Thyroid gland (tissue), 4 donors: ENCODE data around the gene DOP1B. TPM values are rescaled to one million over a fixed set of nuclear protein-coding genes. Genes with fewer than 3 reads are reported as not detected.

Experiments
- DNase-seq, 2 donors: peaks; one replicate each; pipeline ENCODE4 v3.0.0-alpha.2; 2019
- H3K27ac ChIP-seq, 3 donors: fragments of 200-600 bp; sonication (generic); 1 replicate in 2 of 3; 2 replicates in 1 of 3; pipeline ENCODE4 v1.5.1; 2016 to 2019; ENCODE audit warnings: mild to moderate bottlenecking in 1 of 3, moderate library complexity in 1 of 3
- H3K27me3 ChIP-seq: fragments of 200-600 bp; sonication (generic); one replicate; pipeline ENCODE4 v1.5.1; 2019
- H3K36me3 ChIP-seq, 2 donors: fragments of 200-600 bp; sonication (generic); one replicate each; pipeline ENCODE4 v1.5.1; 2016 to 2019
- H3K4me1 ChIP-seq, 2 donors: fragments of 200-600 bp; sonication (generic); one replicate each; pipeline ENCODE4 v1.5.1; 2017 to 2019
- H3K4me3 ChIP-seq, 3 donors: fragments of 200-600 bp; sonication (generic); replicated peaks in 1 of 3; 1 replicate in 2 of 3; 2 replicates in 1 of 3; pipeline ENCODE4 v1.5.1; 2016; ENCODE audit warnings: mild to moderate bottlenecking in 1 of 3
- H3K9me3 ChIP-seq: fragments of 200-600 bp; sonication (generic); one replicate; pipeline ENCODE4 v1.5.1; 2017
- CTCF ChIP-seq, 6 experiments: fragments of 200-600 bp in 3 of 6; fragments of 450-650 bp in 3 of 6; sonication (generic) in 3 of 6; IDR thresholded peaks; one replicate each; pipeline ENCODE4 v1.5.1; 2016 to 2019; ENCODE audit warnings: antibody characterized with exemption in 6 of 6, mild to moderate bottlenecking in 2 of 6, inconsistent platforms in 1 of 6, moderate library complexity in 1 of 6
- POLR2A ChIP-seq, 2 donors: fragments of 450-650 bp; IDR thresholded peaks; one replicate each; pipeline ENCODE4 v1.6.1; 2017; ENCODE audit warnings: antibody characterized with exemption in 2 of 2, mild to moderate bottlenecking in 2 of 2, moderate library complexity in 1 of 2
- WGBS, 2 donors: methylation state at CpG; one replicate each; pipeline ENCODE4 v1.1.5; 2017; 5-methylcytosine and 5-hydroxymethylcytosine counted together
- intact Hi-C: fragments of 100-400 bp; cut with DNase I; formaldehyde crosslinking; loops from one replicate; pipeline ENCODE4 v1.15.1; 2023
- total RNA-seq, 4 donors: library from RNA; depleted of rRNA; stranded (reverse); fragments of >200 nt; gene quantifications; one replicate each; pipeline ENCODE4 v1.2.3, GENCODE V29; 2016

The DOP1B gene
- total RNA-seq, 4 donors from 2014 or later = 15.9 to 28.1 (median 20.4) TPM

DNA sequence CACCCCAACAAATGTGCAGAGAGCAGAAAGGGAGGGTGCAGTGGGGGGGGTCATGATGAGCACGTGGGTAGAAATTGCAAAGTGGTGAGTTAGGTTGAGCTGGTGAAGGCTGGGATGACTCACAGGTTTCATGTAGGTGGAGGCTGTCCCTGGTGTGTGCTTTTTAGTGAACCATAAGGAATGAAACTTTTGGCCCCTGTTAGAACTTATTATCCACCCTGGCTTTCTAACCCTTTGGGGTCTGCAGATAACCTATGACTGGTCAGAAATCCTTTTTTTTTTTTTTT is 46.9 kb downstream of the DOP1B start:
- no peaks in the 10 kb centered on the region for H3K36me3 ChIP-seq
- intact Hi-C loops = no loop called here
- H3K9me3 ChIP-seq = no peaks in the 10 kb centered on the region
- no peaks in the 10 kb centered on the region for H3K27me3 ChIP-seq
- peak overlapping the region; percentile 64 to 83 (median 64) for H3K27ac ChIP-seq
- WGBS, 2 donors = 20 to 21% methylated on average over 1 of the region's 1 CpG
- peak; percentile 77 to 79 for DNase-seq
- H3K4me1 ChIP-seq = peaks cover 27 to 43% of the 10 kb centered on the region in 2 donors
- H3K4me3 ChIP-seq = no peak overlapping the region
- TF ChIP-seq CTCF (IDR thresholded peaks at IDR 0.05) (no peak), POLR2A (IDR thresholded peaks at IDR 0.05) (no peak)

DNA sequence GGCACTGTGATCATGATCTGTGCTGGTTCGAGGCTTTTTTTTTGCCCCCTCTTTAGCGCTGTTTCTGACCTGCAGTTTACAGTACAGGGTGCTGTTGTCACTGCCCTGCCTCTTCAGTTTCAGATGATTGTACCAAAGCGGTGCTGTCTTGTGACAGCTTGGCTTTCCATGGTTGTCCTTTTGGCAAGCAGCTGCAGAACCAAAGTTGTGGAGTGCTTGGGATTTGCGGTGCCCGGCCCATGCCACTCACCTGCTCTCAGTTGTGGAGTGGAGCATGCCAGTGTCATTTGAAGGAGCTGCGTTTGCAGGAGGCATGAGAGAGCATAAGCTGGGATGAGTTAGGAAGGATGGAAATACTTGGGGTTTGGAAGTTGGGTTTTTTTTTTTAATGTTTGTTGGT is 48.4 kb downstream of the DOP1B start:
- H3K4me3 ChIP-seq = no peak overlapping the region
- WGBS, 2 donors = 41 to 52% methylated on average over 6 of the region's 6 CpGs
- H3K9me3 ChIP-seq = no peaks in the 10 kb centered on the region
- H3K36me3 ChIP-seq = no peaks in the 10 kb centered on the region
- peak; percentile 82 to 87 for DNase-seq
- TF ChIP-seq CTCF (IDR thresholded peaks at IDR 0.05) (no peak), POLR2A (IDR thresholded peaks at IDR 0.05) (no peak)
- no peaks in the 10 kb centered on the region for H3K27me3 ChIP-seq
- H3K4me1 ChIP-seq = peaks cover 24 to 37% of the 10 kb centered on the region in 2 donors
- intact Hi-C loops = no loop called here
- peak overlapping the region in 2 of 3 donors; percentile 64 to 83 for H3K27ac ChIP-seq

- intact Hi-C loops = loop anchor here (2.0 kb wide), 1 partner anchor 59 kb away; no protein-coding TSS in a partner anchor
These were observed 49.3 kb downstream of the DOP1B start for GRCh38 chr21:36205962-36206361.

More at GRCh38 chr21:36205962-36206361, 49.3 kb downstream of the DOP1B start:
- WGBS, 2 donors = 87 to 93% methylated on average over 5 of the region's 5 CpGs
- DNase-seq = no peak
- H3K4me1 ChIP-seq = peaks cover 24 to 37% of the 10 kb centered on the region in 2 donors
- H3K36me3 ChIP-seq = no peaks in the 10 kb centered on the region
- TF ChIP-seq POLR2A (IDR thresholded peaks at IDR 0.05) (no peak), CTCF (IDR thresholded peaks at IDR 0.05) (no peak)
- H3K4me3 ChIP-seq = no peak overlapping the region
- no peaks in the 10 kb centered on the region for H3K27me3 ChIP-seq
- H3K27ac ChIP-seq = no peak overlapping the region
- H3K9me3 ChIP-seq = no peaks in the 10 kb centered on the region

Other genes with a start within 250 kb of the DOP1B start
- 10 to 100 TPM; 25.9 to 33.1 (median 29.7) TPM for gene SETD4, start 96.3 kb upstream of the DOP1B start, total RNA-seq
- 100 to 1,000 TPM; 206 to 600 (median 418) TPM for gene CBR1, start 86.8 kb upstream of the DOP1B start, total RNA-seq
- 10 to 100 TPM in 1 of 4 donors, 1 to 10 TPM in 3; 5.0 to 23.6 (median 6.5) TPM for gene CBR3, start 21.7 kb upstream of the DOP1B start, total RNA-seq
- gene MORC3, start 163.4 kb downstream of the DOP1B start, total RNA-seq = 10 to 100 TPM; 40.3 to 49.9 (median 42.8) TPM
- 1 to 10 TPM in 2 of 4 donors, under 1 TPM in 2; 0.89 to 1.7 (median 0.99) TPM for gene CHAF1B, start 228.6 kb downstream of the DOP1B start, total RNA-seq